WTC11 (cell line): ENCODE measurements around the gene EPN2.

Experiments
- CREB1 ChIP-seq: sonication (generic); formaldehyde crosslinking; IDR thresholded peaks from 2 replicates; pipeline ENCODE4 v1.8.0; 2023; ENCODE audit warnings: mild to moderate bottlenecking, missing genetic modification reagents
- CTCF ChIP-seq: fragments of 200-600 bp; IDR thresholded peaks from 2 replicates; pipeline ENCODE4 v1.8.0; 2022; ENCODE audit warnings: antibody characterized with exemption
- ELF4 ChIP-seq: sonication (generic); formaldehyde crosslinking; IDR thresholded peaks from 2 replicates; pipeline ENCODE4 v1.8.1; 2022; ENCODE audit warnings: low read depth, mild to moderate bottlenecking, moderate library complexity, missing genetic modification reagents
- IRF2 ChIP-seq: sonication (generic); formaldehyde crosslinking; IDR thresholded peaks from 2 replicates; pipeline ENCODE4 v1.8.0; 2022; ENCODE audit warnings: low read depth, missing genetic modification reagents, borderline replicate concordance
- SOX15 ChIP-seq: fragments of 250-450 bp; sonication (Bioruptor Pico); IDR thresholded peaks from 2 replicates; pipeline ENCODE4 v1.9.0; 2021; ENCODE audit warnings: mild to moderate bottlenecking
- TEAD4 ChIP-seq: sonication (generic); formaldehyde crosslinking; IDR thresholded peaks from 2 replicates; pipeline ENCODE4 v1.8.0; 2022; ENCODE audit warnings: mild to moderate bottlenecking, missing genetic modification reagents
- ZBTB21 ChIP-seq: sonication (generic); formaldehyde crosslinking; IDR thresholded peaks from 2 replicates; pipeline ENCODE4 v1.8.1; 2023; ENCODE audit warnings: mild to moderate bottlenecking, missing genetic modification reagents, borderline replicate concordance
- ZNF416 ChIP-seq: fragments of 250-450 bp; sonication (Bioruptor Pico); IDR thresholded peaks from 2 replicates; pipeline ENCODE4 v1.9.0; 2021; ENCODE audit warnings: mild to moderate bottlenecking, inconsistent platforms
- ZNF423 ChIP-seq: fragments of 250-450 bp; sonication (Bioruptor Pico); IDR thresholded peaks from 2 replicates; pipeline ENCODE4 v2.1.2; 2022; ENCODE audit warnings: mild to moderate bottlenecking, moderate library complexity
- TF ChIP-seq, protein P1 (sequence below): sonication (generic); formaldehyde crosslinking; IDR thresholded peaks from 2 replicates; pipeline ENCODE4 v1.8.1; 2023; ENCODE audit warnings: mild to moderate bottlenecking, missing genetic modification reagents
- TF ChIP-seq, protein P2 (sequence below): sonication (generic); formaldehyde crosslinking; IDR thresholded peaks from 2 replicates; pipeline ENCODE4 v1.8.0; 2022; ENCODE audit warnings: mild to moderate bottlenecking, missing genetic modification reagents
- TF ChIP-seq, protein P3 (sequence below): sonication (generic); formaldehyde crosslinking; IDR thresholded peaks from 2 replicates; pipeline ENCODE4 v1.8.1; 2022; ENCODE audit warnings: low read depth, mild to moderate bottlenecking, moderate library complexity, missing genetic modification reagents, borderline replicate concordance

DNA sequence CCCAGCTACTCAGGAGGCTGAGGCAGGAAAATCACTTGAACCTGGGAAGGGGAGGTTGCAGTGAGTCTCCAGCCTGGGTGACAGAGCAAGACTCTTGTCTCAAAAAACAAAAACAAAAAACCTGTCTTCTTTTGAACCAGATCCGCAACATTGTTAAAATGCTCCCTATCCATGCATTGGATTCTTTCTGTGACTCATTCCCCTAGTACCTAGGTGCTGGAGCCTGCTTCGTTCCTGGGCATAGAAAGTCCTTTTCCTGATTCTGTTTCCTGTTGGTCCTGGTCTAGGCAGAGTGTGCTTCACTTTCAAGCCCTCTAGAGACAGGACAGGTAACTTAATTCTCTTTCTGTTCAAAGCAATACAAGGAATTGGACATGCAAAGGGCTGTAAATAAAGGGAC is 5.2 kb downstream of the EPN2 start:
- TF ChIP-seq CREB1 (CRISPR knock-in tag) (no peak), CTCF (no peak), SOX15 (no peak), ZBTB21 (no peak), TEAD4 (no peak), IRF2 (no peak), ZNF416 (CRISPR knock-in tag) (no peak), ELF4 (CRISPR knock-in tag) (no peak), ZNF423 (CRISPR knock-in tag) (no peak)
- TF ChIP-seq, protein P1, sequence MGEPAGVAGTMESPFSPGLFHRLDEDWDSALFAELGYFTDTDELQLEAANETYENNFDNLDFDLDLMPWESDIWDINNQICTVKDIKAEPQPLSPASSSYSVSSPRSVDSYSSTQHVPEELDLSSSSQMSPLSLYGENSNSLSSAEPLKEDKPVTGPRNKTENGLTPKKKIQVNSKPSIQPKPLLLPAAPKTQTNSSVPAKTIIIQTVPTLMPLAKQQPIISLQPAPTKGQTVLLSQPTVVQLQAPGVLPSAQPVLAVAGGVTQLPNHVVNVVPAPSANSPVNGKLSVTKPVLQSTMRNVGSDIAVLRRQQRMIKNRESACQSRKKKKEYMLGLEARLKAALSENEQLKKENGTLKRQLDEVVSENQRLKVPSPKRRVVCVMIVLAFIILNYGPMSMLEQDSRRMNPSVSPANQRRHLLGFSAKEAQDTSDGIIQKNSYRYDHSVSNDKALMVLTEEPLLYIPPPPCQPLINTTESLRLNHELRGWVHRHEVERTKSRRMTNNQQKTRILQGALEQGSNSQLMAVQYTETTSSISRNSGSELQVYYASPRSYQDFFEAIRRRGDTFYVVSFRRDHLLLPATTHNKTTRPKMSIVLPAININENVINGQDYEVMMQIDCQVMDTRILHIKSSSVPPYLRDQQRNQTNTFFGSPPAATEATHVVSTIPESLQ (CRISPR knock-in tag), result no peak
- TF ChIP-seq, protein P2, sequence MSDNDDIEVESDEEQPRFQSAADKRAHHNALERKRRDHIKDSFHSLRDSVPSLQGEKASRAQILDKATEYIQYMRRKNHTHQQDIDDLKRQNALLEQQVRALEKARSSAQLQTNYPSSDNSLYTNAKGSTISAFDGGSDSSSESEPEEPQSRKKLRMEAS, result no peak
- TF ChIP-seq, protein P3, sequence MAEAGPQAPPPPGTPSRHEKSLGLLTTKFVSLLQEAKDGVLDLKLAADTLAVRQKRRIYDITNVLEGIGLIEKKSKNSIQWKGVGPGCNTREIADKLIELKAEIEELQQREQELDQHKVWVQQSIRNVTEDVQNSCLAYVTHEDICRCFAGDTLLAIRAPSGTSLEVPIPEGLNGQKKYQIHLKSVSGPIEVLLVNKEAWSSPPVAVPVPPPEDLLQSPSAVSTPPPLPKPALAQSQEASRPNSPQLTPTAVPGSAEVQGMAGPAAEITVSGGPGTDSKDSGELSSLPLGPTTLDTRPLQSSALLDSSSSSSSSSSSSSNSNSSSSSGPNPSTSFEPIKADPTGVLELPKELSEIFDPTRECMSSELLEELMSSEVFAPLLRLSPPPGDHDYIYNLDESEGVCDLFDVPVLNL, result no peak
